ENCODE data around the gene PRAMEF4.
"Not testable (repeated sequence)": the region's sequence is repeated elsewhere in the genome, so short reads cannot be mapped to it uniquely, and the experiment has no call there.

PRAMEF4 gene

GRCh38 chr1:12886101-12886500 is at the start of gene PRAMEF4:
Gene PRAMEF4, minus strand, starts transcription at chr1:12886201. Its CDS starts 2,807 bp downstream, at chr1:12883394.
- POLR2A ChIA-PET; DNase-seq (ENCODE audit: extremely low spot score); CTCF ChIA-PET: not testable (repeated sequence)

GRCh38 chr1:12924368-12924767 is 38.4 kb upstream of the PRAMEF4 start:
- POLR2A ChIA-PET; DNase-seq (ENCODE audit: extremely low spot score); CTCF ChIA-PET: not testable (repeated sequence)

GRCh38 chr1:12921749-12922148 is 35.7 kb upstream of the PRAMEF4 start:
- CTCF ChIA-PET; DNase-seq (ENCODE audit: extremely low spot score); POLR2A ChIA-PET: not testable (repeated sequence)

- CTCF ChIA-PET; POLR2A ChIA-PET; DNase-seq (ENCODE audit: extremely low spot score): not testable (repeated sequence)
These were observed 30.3 kb upstream of the PRAMEF4 start, which contains the start of gene PRAMEF7 for GRCh38 chr1:12916310-12916709. Gene PRAMEF7, plus strand, starts transcription at chr1:12916610. Its CDS starts 1,083 bp downstream, at chr1:12917693.

GRCh38 chr1:12903793-12904572 is 18.0 kb upstream of the PRAMEF4 start:
- DNase-seq (ENCODE audit: extremely low spot score); POLR2A ChIA-PET; CTCF ChIA-PET: not testable (repeated sequence)

- CTCF ChIA-PET; DNase-seq (ENCODE audit: extremely low spot score); POLR2A ChIA-PET: not testable (repeated sequence)
These were observed 13.2 kb upstream of the PRAMEF4 start for GRCh38 chr1:12899186-12899585.

DNA sequence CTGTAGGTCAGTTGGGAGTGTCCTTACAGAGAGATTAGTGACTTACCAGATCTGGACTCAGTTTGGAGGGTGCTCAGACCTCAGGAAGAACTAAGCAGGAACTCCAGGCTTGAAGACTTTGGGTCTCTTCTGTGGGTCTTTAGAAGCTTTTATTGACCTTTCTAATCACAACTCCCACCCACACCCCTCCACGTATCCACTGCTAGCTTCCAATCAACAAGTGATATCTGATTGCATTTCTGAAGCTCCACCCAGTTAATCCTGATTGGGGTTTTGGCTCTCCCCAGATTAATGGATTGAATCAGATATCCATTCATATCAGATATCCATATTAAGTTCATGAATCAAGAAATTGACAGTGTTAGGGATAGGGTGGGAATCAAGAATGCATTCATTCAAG is 12.2 kb upstream of the PRAMEF4 start, which contains the start of gene PRAMEF10:
TSS of gene PRAMEF10 (minus strand) at position 101 of the 400 bp plus-strand sequence. CDS start 2,423 bp downstream, outside the sequence.
- DNase-seq (ENCODE audit: extremely low spot score); CTCF ChIA-PET; POLR2A ChIA-PET: not testable (repeated sequence)

DNA sequence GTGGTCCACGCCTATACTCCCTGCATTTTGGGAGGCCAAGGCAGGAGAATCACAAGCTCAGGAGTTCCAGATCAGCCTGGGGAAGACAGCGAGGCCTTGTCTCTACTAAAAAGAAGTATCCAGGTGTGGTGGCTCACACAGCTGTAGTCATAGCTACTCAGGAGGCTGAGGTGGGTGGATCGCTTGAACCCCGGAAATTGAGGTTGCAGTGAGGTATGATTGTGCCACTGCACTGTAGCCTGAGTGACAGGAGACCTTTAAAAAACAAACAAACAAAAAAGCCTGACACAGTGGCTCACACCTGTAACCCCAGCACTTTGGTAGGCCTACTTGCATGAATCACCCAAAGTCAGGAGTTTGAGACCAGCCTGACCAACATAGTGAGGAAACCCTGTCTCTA is 7.5 kb downstream of the PRAMEF4 start:
- DNase-seq (ENCODE audit: extremely low spot score); POLR2A ChIA-PET; CTCF ChIA-PET: not testable (repeated sequence)

- POLR2A ChIA-PET, CTCF ChIA-PET: not testable (repeated sequence)
These were observed 22.7 kb downstream of the PRAMEF4 start for GRCh38 chr1:12863131-12863880.

GRCh38 chr1:12856786-12857185 is 29.2 kb downstream of the PRAMEF4 start, which contains the start of gene PRAMEF2:
Gene PRAMEF2, plus strand, starts transcription at chr1:12857086. Its CDS starts 1,924 bp downstream, at chr1:12859010.
- POLR2A ChIA-PET; CTCF ChIA-PET; DNase-seq (ENCODE audit: extremely low spot score): not testable (repeated sequence)

More at GRCh38 chr1:12863131-12863880, 22.7 kb downstream of the PRAMEF4 start:
- not testable (repeated sequence) for DNase-seq (ENCODE audit: extremely low spot score)

- CTCF ChIA-PET, result no interaction called here
- TF ChIP-seq FOXA1 (IDR thresholded peaks at IDR 0.05) (no peak), SUZ12 (IDR thresholded peaks at IDR 0.05) (no peak), NFRKB (IDR thresholded peaks at IDR 0.05) (no peak), FOXK2 (IDR thresholded peaks at IDR 0.05) (no peak), ZNF384 (IDR thresholded peaks at IDR 0.05) (no peak)
- DNase-seq (ENCODE audit: extremely low spot score), result no peak
- POLR2A ChIA-PET, result no interaction called here
These were observed 34.2 kb downstream of the PRAMEF4 start for GRCh38 chr1:12851779-12852178.

DNA sequence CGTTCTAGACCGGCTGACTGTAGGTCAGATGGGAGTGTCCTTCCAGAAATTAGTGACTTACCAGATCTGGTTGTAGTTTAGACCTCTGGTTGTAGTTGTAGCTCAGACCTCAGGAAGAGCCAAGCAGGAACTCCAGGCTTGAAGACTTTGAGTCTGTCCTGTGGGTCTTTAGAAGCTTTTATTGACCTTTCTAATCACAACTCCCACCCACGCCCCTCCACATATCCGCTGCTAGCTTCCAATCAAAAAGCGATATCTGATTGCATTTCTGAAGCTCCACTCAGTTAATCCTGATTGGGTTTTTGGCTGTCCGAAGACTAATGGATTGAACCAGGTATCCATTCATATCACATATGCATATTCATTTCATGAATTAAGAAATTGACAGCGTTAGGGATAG is 37.4 kb downstream of the PRAMEF4 start, which contains the start of gene HNRNPCL1:
TSS of gene HNRNPCL1 (minus strand) at position 101 of the 400 bp plus-strand sequence. CDS start 431 bp downstream, outside the sequence.
- CTCF ChIA-PET, result interaction anchor here (0.6 kb wide), 1 partner anchor 190 kb away, joined by 4 read pairs; no protein-coding TSS in a partner anchor
- DNase-seq (ENCODE audit: extremely low spot score); POLR2A ChIA-PET: not testable (repeated sequence)

GRCh38 chr1:12833251-12833650 is 52.8 kb downstream of the PRAMEF4 start:
- POLR2A ChIA-PET, CTCF ChIA-PET: not testable (repeated sequence)

DNA sequence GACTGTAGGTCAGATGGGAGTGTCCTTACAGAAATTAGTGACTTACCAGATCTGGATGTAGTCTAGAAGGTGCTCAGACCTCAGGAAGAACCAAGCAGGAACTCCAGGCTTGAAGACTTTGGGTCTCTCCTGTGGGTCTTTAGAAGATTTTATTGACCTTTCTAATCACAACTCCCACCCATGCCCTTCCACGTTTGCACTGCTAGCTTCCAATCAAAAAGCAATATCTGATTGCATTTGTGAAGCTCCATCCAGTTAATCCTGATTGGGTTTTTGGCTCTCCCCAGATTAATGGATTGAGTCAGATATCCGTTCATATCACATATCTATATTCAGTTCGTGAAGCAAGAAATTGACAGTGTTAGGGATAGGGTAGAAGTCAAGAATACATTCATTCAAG is 54.7 kb downstream of the PRAMEF4 start, which contains the start of gene PRAMEF11:
TSS of gene PRAMEF11 (minus strand) at position 101 of the 400 bp plus-strand sequence. CDS start 2,621 bp downstream, outside the sequence.
- DNase-seq (ENCODE audit: extremely low spot score); POLR2A ChIA-PET; CTCF ChIA-PET: not testable (repeated sequence)

More at GRCh38 chr1:12833251-12833650, 52.8 kb downstream of the PRAMEF4 start:
- not testable (repeated sequence) for DNase-seq (ENCODE audit: extremely low spot score)
